Uterus (tissue), 2 donors: ENCODE data around the gene MPP3.

Source experiments
- CTCF ChIP-seq, 4 experiments: fragments of 200-600 bp in 2 of 4; fragments of 450-650 bp in 2 of 4; sonication (generic) in 2 of 4; IDR thresholded peaks; one replicate each; pipeline ENCODE4 v1.5.1; 2016 to 2019; ENCODE audit warnings: antibody characterized with exemption in 4 of 4, mild to moderate bottlenecking in 2 of 4, moderate library complexity in 1 of 4
- POLR2A ChIP-seq, 2 donors: fragments of 450-650 bp; IDR thresholded peaks; one replicate each; pipeline ENCODE4 v1.6.1; 2016; ENCODE audit warnings: antibody characterized with exemption in 2 of 2, mild to moderate bottlenecking in 1 of 2, moderate library complexity in 1 of 2

GRCh38 chr17:43878260-43879175, 45.6 kb upstream of the MPP3 start:
- TF ChIP-seq CTCF (IDR thresholded peaks at IDR 0.05) (peak; percentile 80 to 95 (median 91)), POLR2A (IDR thresholded peaks at IDR 0.05) (no peak)
